Natural killer cell (primary cell): Measurements from ENCODE around the gene RSBN1L. TPM values are rescaled to one million over a fixed set of nuclear protein-coding genes. Genes with fewer than 3 reads are reported as not detected.

Experiments
- total RNA-seq, 4 donors: library from RNA; stranded (reverse); fragments of 120-200 nt in 1 of 4; gene quantifications; one replicate each; pipeline versions ENCODE4 v1.2.3 to v1.2.4, GENCODE V29; 2013 to 2022

The RSBN1L gene
- total RNA-seq, 3 donors from 2014 or later (not counting 1 experiment from before 2014, with no cell fraction given), result 23.9 to 34.4 (median 33.4) TPM

Other genes starting within 250 kb of the RSBN1L start
- 100 to 1,000 TPM; 261 to 396 (median 263) TPM for gene PTPN12, start 159.2 kb upstream of the RSBN1L start, total RNA-seq
- 1 to 10 TPM; 3.4 to 5.2 (median 3.9) TPM for gene TMEM60, start 102.0 kb downstream of the RSBN1L start, total RNA-seq
- 10 to 100 TPM; 23.1 to 26.9 (median 26.4) TPM for gene PHTF2, start 102.3 kb downstream of the RSBN1L start, total RNA-seq